ENCODE results near the gene FEM1A. TPM values are rescaled to one million over a fixed set of nuclear protein-coding genes. Genes with fewer than 3 reads are reported as not detected.

Gene FEM1A
- total RNA-seq, 1 donor from 2014 or later: 11.5 TPM

DNA sequence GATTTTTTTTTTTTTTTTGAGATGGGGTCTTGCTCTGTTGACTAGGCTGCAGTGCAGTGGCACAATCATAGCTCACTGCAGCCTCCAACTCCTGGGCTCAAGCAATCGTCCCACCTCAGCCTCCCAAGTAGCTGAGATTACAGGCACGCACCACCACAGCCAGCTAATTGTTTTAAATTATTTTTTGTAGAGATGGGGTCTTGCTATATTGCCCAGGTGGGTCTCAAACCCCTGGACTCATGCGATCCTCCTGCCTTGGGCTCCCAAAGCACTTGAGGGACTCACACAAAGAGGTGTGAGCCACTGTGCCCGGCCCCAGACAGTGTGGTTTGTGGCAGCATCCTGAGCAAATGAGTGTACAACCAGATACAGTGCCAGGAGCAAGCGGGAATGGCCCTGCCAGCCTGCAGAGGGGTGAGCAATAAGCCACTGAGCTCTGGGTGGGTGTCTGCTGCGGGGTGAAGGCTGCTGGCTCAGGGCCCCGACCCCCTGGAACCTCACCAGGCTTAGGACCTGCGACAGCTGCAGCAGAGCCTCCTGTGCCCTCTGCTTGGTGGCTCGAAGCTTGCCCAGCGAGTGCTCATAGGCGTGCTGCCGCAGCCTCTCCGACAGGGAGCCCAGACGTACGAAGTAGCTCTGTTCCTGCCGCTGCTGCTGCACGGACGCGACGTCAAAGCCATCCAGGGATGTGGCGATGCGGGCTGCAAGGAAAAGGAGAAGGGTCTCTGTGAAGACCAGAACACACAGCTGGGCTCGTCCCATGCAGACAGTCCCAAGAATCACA, 55.8 kb downstream of the FEM1A start:
- TF ChIP-seq, protein P1, sequence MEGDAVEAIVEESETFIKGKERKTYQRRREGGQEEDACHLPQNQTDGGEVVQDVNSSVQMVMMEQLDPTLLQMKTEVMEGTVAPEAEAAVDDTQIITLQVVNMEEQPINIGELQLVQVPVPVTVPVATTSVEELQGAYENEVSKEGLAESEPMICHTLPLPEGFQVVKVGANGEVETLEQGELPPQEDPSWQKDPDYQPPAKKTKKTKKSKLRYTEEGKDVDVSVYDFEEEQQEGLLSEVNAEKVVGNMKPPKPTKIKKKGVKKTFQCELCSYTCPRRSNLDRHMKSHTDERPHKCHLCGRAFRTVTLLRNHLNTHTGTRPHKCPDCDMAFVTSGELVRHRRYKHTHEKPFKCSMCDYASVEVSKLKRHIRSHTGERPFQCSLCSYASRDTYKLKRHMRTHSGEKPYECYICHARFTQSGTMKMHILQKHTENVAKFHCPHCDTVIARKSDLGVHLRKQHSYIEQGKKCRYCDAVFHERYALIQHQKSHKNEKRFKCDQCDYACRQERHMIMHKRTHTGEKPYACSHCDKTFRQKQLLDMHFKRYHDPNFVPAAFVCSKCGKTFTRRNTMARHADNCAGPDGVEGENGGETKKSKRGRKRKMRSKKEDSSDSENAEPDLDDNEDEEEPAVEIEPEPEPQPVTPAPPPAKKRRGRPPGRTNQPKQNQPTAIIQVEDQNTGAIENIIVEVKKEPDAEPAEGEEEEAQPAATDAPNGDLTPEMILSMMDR (IDR thresholded peaks at IDR 0.05; ENCODE audit: unreplicated experiment): no peak

DNA sequence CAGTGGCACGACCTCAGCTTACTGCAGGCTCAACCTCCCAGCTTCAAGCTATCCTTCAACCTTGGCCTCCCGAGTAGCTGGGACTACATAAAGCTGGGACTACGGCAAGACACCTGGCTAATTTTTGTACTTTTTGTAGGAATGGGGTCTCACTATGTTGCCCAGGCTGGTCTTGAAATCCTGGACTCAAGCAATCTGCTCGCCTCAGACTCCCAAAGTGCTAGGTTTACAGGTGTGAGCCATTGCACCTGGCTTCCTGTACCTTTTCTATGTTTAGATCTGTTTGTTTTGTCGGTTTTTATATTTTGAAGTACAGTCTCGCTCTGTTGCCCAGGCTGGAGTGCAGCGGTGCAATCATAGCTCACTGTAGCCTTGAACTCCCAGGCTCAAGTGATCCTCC, 57.5 kb downstream of the FEM1A start:
- TF ChIP-seq, protein P1 (IDR thresholded peaks at IDR 0.05; ENCODE audit: unreplicated experiment): no peak
- no peaks in the 10 kb centered on the region for H3K4me1 Mint-ChIP-seq
- no peak overlapping the region for H3K4me3 Mint-ChIP-seq
- peaks cover 23% of the 10 kb centered on the region for H3K36me3 Mint-ChIP-seq
- H3K27ac Mint-ChIP-seq: no peak overlapping the region
- DNase-seq (ENCODE audit: low spot score in 2 of 2, unreplicated experiment in 2 of 2): no peak
- no peaks in the 10 kb centered on the region for H3K9me3 Mint-ChIP-seq
- no peaks in the 10 kb centered on the region for H3K27me3 Mint-ChIP-seq (ENCODE audit: low read depth)

More for the DNA sequence above, 55.8 kb downstream of the FEM1A start:
- Mint-ChIP-seq H3K27me3 (ENCODE audit: low read depth) (no peaks in the 10 kb centered on the region), H3K36me3 (peaks cover 29% of the 10 kb centered on the region), H3K27ac (no peak overlapping the region), H3K4me3 (no peak overlapping the region), H3K9me3 (no peaks in the 10 kb centered on the region), H3K4me1 (no peaks in the 10 kb centered on the region)
- no peak for DNase-seq (ENCODE audit: low spot score in 2 of 2, unreplicated experiment in 2 of 2)

Small RNA genes within 50 kb of the gene (microRNA-seq; reads per million reads assigned to microRNA genes)
- not detected for gene MIR7-3

Other genes with a start within 250 kb of the FEM1A start
- 6.5 to 6.9 TPM (median 6.8 TPM) in 3 replicates for gene SEMA6B, start 232.1 kb upstream of the FEM1A start, total RNA-seq
- gene TNFAIP8L1, start 152.2 kb upstream of the FEM1A start, total RNA-seq: 7.4 to 8.2 TPM (median 7.7 TPM) in 3 replicates
- 50.8 to 53.1 TPM (median 51.2 TPM) in 3 replicates for gene MYDGF, start 121.4 kb upstream of the FEM1A start, total RNA-seq
- gene DPP9, start 67.9 kb upstream of the FEM1A start, total RNA-seq: 36.8 to 37.1 TPM (median 36.9 TPM) in 3 replicates
- 7.6 to 7.9 TPM (median 7.7 TPM) in 3 replicates for gene TICAM1, start 40.0 kb downstream of the FEM1A start, total RNA-seq
- 49.6 to 55.6 TPM (median 52.9 TPM) in 3 replicates for gene PLIN3, start 75.9 kb downstream of the FEM1A start, total RNA-seq
- not detected in 3 replicates for gene ARRDC5, start 111.2 kb downstream of the FEM1A start, total RNA-seq
- 27.6 to 28.9 TPM (median 27.8 TPM) in 3 replicates for gene UHRF1, start 117.8 kb downstream of the FEM1A start, total RNA-seq
- gene KDM4B, start 177.4 kb downstream of the FEM1A start, total RNA-seq: 71.6 to 80.5 TPM (median 74.0 TPM) in 3 replicates